NCI-H345 (cell line): ENCODE data around the gene XRCC5.
A peak's percentile ranks its signal among the peaks of the same experiment; 100 is the strongest.
"Not testable (repeated sequence)": the region's sequence is repeated elsewhere in the genome, so short reads cannot be mapped to it uniquely, and the experiment has no call there.

Experiments
- DNase-seq: peaks from one replicate; lab custom pipeline; 2025; lab: John Stamatoyannopoulos, UW

The XRCC5 gene

DNA sequence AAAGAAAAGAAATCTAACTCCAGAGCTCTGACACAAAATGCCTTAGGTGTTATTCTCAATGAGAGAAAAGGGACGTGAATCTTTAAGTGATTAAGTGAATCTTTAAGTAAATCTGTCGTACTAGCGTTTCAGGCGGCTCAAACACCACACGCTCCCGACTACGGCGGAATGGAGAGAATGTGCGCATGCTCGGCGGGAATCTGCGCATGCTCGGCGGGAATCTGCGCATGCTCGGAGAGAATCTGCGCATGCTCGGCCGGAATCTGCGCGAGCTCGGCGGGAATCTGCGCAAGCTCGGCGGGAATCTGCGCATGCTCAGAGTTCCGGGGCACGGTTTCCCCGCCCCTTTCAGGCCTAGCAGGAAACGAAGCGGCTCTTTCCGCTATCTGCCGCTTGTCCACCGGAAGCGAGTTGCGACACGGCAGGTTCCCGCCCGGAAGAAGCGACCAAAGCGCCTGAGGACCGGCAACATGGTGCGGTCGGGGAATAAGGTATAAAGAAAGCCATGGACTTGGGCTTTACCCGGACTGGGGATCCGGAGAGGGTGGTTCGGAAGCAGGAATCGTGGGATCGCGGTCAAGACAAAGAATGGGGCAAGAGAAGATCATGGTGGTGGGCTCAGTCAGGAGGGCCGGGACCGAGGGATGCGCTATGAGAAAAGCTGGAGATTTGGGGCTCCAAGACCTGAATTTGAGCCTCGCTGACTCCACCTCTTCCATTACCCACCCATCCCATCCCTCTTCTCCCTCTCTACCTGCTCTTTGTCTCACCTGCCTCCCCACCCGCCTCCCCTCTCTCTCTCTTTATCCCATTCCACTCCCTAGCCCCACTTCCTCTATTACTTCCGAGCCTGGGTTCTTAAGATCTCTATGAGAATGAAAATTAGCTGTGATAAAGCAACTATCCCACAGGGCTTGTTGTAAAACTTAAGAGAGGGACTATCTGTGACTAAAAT, at the start of gene XRCC5:
Gene XRCC5, plus strand, starts transcription at position 382 of the 955 bp plus-strand sequence. Its CDS starts 89 bp downstream, at position 471.
- peak; percentile 98 for DNase-seq

DNA sequence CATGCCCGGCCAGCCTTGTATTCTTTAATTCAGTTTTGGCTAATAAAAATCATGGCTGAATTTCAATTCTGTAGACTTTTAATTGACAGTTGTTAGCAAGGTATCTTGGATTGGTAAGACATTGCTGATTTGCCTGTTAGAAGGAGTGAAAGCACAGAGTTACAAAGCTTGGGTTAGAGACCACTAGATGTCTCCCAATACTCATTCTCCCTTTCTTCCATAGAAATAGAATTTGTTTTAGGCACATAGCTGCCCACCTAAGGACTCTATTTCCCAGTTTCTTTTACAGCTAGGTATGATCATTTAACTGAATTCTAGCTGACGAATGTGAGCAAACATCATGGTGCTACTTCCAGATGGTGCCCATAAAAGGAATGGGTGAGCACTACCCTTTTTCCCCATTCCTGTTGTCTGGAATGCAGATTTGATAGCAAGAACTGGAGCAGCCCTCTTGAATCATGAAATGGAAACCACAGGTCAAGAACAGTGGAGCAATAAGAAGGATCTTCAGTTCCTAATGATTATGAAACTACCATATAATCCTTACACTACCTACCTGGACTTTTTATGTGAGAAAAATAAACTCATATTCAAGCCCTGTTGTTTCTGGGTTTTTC, 45.0 kb upstream of the XRCC5 start:
- DNase-seq = no peak

DNA sequence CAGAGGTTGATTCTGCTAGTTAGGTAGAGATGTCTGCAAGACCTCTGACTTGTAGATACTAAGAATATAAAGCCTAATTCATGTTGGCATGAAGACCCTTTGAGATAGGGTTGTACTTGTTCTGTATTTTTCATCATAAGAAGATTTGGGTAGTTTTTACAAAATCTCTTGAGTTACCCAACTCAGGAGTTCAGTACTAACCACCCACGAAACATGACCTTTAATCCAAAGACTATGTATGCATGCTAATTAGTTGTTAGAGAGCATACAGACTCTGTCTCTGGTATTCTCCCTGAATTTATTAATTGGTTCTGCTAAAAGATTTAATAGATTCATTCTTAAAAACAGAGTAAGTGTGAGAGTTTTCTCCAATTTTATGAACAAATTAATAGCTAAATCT, 44.5 kb upstream of the XRCC5 start:
- no peak for DNase-seq

DNA sequence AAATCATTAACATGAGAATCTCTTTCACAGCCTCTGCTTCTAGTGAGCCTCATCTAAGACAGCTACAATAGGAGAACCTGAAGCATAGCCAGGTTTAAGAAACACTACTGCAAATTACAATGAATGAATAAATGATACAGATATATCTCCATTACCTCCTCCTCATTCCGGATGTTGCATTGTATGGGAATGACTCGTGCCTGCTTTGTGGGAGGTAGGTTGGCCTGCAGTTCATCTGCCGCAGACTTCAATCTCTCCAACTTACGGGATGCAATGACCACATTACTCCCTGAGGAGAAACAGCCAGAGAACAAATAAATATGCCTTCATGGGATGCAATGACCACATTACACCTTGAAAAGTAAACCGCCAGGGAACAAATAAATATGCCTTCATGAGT, 42.9 kb upstream of the XRCC5 start:
- DNase-seq = no peak

DNA sequence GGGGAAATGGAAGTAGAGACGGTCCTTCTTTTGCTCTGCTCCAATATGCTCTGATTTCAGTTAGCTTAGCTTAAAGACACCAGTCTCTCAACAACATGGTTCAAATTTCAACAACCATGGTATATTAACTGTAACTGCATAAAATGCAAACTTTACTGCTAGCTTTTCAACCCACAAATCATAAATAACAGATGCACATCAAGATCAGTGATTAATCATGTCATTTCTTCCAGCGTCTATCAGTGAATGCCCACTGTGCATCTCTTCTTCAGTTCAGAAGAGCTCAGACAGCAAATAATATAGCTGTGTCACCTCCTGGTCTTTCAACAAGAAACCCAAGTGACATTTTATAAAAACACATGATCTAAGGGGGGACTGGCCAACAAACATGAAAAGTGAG, 40.1 kb upstream of the XRCC5 start:
- DNase-seq = no peak

DNA sequence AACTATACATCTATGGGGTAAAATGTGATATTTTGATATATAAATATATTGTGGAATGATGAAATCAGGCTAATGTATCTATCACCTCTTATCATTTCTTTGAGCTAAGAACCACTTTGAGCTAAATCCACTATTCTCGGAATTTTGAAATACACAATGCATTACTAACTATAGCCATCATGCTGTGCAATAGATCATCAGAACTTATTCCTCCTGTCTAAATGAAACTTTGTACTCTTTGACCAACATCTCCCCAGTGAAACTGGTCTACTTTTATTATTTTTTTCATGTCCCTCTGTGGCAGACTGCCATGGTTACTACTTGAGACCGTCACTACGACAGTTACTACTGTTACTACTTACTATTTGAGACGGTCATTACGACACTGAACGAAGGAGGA, 39.0 kb upstream of the XRCC5 start:
- DNase-seq = no peak

DNA sequence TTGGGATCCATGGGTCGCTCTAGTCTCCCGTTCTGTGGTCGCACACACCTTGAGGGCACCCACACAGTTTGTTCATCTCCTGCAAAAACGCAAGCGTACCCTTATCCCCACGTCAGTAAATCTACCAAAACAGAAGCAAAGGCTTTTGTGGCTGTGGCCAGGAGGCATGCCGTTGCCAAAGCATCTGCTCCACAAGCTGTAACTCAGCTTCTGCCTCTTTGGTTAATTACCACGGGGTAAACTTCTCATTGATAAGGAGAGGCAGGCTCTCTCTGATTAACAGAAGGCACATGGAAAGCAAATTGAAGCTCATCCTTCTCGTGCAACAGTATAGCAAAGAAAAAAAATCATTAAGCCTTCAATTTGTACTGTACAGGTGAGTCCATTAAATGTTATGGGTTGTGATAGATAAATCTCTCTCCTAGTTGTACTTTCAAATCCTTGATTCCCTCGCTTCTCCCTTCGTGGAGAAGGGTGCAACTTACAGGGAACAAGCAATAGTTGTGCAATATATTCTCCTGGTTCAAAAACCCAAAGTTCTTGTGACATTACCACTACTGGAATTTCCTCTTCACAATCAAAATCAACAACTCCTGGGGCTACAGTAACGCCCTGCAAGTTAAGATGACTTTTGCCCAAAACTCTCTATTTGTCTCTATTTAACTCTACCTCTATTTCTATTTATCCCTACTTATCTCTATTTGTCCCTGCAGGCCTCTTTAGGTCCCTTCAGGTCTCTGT, 37.9 kb upstream of the XRCC5 start:
- no peak for DNase-seq

DNA sequence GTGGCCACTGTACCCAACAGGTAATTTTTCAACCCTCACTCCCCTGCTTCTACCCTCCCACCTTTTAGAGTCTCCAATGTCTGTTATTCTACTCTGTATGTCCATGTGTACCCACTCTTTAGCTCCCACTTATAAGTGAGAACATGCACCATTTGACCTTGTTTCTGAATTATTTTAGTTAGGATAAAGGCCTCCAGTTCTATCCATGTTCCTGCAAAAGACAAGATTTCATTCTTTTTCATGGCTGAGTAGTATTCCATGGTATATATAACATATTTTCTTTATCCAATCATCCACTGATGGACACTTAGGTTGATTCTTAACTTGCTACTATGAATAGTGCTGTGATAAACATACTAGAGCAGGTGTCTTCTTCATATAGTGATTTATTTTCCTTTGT, 36.7 kb upstream of the XRCC5 start:
- no peak for DNase-seq

DNA sequence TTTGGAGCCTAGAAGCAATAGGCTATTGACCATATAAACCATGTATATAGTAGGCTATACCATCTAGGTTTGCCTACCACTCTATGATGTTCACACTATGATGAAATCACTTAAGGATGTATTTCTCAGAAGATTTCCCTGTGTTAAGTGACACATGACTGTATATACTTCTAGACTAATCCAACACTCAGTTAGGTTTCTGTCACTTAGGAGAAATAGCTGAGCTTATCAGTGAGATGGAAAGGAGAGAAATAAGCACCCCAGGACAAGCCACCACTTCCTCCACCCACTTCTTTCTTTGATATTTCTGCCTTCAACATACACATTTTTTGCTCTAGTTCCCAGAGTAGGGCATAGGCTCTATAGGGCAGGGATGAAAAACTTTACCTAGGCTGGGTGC, 35.4 kb upstream of the XRCC5 start:
- DNase-seq = no peak

DNA sequence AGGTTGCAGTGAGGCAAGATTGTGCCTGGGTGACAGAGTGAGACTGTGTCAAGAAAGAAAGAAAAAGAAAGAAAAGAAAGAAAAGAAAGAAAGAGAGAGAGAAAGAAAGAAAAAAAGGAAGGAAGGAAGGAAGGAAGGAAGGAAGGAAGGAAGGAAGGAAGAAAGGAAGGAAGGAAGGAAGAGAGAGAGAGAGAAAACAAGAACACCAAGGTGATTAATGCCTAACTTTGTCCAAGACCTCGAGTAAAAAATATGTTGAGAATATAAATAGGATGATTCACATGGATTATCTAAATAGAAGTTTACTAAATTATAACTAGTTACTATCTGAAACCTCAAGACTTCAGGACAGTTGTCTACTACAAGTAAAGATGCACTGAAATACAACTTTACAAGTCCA, 34.8 kb upstream of the XRCC5 start:
- DNase-seq = no peak

DNA sequence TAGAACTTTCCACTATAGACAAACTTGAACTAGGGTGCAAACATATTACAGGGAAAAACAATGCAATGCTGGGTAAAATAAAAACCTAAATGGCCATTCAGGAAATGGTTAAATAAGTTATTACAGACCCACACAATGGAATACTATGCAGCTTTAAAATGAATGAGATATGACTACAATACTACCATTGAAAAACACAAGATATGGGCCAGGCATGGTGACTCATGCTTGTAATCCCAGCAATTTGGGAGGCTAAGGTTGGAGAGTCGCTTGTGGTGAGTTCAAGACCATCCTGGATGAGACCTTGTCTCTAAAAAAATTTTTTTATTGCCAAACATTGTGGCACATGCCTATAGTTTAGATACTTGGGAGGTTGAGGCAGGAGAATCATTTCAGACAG, 34.4 kb upstream of the XRCC5 start:
- no peak for DNase-seq

DNA sequence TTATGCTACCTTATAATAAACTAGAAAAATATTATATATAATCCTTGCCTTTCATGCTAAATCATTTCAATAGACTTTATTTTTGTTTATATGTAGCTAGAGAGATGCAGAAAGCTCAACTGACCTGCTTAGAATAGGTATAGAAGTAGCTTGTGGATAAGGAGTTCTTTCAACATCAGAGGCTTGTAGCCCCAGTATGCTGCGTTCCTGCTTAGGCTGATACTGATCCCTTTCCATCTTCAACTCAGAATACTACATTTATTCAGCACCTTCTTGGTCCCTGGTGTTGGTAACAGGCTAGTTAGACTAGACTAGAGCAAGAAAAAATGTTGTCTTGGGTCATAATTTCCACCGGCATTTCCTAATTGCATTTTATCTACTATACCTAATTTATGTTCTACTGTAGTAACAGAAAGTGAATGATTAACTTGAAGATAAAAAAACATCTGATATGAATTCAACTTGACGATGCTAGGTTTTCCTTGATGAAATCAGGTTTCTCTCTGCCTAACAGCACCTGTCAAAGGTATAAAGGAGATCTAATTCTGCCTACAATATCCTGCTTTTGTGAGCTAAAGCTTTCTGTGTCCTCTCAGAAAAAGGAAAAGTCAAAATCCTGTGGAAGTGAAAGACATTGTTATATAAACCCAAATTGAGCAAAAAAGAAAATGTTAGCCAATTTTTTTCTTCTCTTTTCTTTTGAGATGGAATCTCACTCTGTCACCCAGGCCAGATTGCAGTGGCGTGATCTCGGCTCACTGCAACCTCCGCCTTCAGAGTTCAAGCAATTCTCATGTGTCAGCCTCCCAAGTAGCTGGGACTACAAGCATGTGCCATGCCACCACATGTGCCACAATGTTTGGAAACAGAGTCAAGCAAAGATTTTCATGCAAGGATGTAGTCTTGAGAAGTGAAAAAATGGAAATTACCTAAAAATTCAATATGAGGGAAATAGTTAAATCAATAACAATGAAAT, 33.4 kb upstream of the XRCC5 start:
- no peak for DNase-seq

DNA sequence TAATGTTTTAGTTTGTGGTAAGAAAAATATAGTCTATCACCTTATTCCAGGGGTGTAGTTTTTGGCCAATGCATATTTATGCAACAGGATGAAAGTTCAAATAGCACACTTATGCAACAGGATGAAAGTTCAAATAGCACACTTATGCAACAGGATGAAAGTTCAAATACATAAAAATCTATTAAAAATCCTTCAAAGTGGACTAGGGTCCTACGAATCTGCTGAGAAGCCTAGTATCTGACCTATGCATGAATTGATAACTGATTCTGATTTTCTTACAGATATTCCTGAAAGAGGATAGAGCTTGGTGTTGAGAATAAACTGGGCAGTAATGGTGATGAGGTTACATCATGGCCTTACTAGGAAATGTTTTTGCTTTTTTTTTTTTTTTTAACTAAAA, 30.4 kb upstream of the XRCC5 start:
- DNase-seq = no peak

DNA sequence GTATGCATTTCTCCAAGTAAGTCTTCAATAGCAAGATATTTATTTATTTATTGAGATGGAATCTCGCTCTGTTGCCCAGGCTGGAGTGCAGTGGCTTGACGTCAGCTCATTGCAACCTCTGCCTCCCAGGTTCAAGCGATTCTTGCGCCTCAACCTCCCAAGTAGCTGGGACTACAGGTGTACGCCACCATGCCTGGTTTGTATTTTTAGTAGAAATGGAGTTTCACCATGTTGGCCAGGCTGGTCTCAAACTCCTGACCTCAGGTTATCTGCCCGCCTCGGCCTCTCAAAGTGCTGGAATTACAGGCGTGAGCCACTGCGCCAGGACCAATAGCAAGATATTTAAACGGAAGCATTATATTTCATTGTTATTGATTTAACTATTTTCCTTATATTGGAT, 29.1 kb upstream of the XRCC5 start:
- not testable (repeated sequence) for DNase-seq

DNA sequence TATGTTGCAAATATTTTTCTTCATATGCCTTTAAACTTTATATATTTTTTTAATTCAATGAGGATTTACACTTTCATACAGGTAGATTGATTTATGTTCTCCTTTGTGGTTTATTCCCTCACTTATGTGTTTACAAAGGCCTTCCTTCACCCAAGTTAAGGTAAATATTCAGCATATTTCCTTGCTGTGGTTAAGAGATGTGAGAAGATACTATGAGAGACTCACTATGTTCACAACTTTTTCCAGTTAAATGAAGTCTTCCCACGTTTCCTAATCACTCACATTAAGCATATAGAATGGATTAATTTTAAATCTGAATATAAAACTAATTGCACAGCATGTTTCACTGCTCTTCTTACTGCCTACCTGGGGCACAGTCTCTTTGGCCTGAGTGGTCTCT, 28.1 kb upstream of the XRCC5 start:
- no peak for DNase-seq

DNA sequence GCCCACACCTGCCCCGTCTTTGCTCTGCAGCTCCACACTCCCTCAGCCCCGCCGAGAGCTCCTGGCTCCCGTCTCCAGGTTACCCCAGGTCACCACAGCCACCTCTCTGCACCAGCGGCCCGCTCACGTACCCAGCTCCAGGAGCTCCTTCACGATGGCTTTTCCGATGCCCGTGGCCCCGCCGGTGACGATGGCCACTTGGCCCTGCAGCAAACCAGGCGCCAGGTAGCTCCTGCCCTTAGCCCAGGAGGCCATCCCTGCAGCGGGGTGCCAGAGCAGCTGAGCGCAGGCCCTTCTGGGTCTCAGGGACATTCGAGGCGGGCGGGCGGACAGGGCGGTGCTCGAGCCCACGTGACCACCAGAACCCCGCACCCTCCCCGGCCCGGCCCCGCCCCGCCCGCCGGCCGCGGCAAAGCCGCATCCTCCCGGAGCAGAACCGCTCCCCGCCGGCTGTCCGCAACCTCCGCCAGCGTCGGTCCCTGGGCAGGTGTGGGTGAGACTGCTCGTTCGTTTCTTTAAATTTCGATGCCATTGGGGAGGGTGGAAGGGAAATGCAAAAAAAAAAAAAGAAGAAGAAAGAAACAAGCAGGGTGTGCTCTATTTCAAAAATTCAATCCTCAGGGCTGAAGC, 27.5 kb upstream of the XRCC5 start, which contains the start of the genes PECR and TMEM169:
Gene PECR, minus strand, starts transcription at position 323 of the 630 bp plus-strand sequence. Its CDS starts 68 bp downstream, at position 255.
Gene TMEM169, plus strand, starts transcription at position 433 of the 630 bp plus-strand sequence. CDS start 14,045 bp downstream, outside the sequence.
- peak; percentile 90 for DNase-seq

DNA sequence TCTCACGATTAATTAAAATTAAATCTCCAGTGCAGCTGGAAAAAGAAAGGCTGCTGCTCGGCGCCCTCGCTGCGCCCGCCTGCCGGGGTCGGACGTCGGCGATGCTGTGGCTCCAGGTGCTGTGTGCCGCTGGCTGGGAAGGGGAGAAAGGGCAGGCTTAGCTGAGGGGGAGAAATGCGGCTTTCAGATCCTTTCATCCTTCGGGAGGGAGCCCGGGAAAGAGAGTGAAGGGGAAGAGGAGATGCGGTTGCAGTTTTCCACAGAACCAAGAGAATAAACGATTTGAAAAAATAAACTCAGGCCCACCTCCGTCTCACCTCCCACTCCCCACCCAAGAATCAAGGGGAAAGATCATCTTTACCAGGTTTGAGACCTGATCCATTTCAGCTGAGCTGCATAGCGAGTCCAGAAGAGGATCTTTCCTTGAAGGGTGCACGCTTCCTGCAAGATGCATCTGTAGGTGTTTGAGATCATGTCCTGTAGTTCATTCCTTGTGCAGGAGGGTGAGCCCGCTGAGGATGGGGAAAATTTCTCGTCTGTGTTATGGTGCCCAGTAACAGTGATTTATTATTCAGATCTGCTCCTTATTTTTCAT, 26.9 kb upstream of the XRCC5 start:
- peak; percentile 20 for DNase-seq

DNA sequence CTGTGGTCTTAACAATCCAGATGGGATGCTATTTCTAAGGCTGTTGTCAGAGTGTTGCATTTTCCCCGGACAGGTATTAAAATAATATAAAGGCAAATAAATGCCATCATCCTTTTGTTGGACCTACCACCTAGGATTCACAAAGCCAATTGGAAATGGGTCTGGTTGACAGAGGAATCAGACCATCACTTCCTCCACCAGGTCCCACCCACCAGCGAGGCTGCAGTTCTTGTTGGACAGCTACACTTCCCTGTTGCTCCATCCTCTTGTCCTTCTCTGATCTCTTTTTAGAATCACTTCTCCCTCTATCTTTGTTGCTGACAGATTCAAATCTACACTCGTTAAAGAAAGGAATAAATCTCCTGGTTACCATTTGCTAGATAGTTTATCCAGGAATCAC, 26.3 kb upstream of the XRCC5 start:
- peak; percentile 50 for DNase-seq

DNA sequence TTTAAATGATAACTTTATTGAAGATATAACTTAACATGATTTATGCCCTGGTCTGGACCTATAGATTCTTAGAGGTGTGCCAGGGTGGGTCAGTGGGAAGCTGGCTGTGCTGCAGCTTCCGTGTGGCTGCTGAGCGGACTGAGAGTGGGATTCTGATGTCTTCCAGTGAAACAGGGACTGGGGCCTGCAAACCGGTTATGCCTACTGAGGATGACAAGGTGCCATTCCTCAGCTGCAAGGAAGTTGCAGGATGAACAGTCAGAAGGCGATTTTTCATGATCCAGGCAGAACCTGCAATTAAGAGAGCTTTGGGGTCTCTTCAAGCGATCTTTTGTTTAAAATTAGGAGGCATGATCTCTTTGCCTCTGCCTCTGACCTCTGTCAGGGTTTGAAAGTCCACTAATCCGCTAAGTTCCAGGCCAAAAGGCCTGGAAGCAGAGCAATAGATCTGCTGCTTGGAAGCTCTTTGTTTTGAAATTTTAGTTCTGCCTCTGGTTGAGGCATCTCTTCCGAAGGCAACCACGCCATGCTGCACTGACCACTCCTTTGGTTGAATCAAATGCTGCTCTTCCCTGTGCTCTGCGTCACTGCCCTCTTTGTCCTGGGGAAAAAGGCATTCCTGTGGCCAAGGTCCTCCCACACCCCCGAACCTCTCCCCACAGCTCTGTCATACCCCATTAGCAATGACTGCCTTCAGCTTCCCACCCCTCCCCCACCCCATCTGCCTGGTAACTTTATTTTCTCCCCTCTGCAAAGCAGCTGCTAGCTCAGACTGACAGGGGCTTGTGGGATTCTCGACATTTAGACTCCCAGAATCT, 25.5 kb upstream of the XRCC5 start:
- peak; percentile 48 for DNase-seq
